GM04504 (cell line): ENCODE data around the gene EIF3CL.
"Not testable (repeated sequence)": the region's sequence is repeated elsewhere in the genome, so short reads cannot be mapped to it uniquely, and the experiment has no call there.

Experiments used
- DNase-seq: peaks from one replicate; pipeline ENCODE4 v3.0.0-alpha.2; 2012; ENCODE audit warnings: low read depth

EIF3CL gene, protein sequence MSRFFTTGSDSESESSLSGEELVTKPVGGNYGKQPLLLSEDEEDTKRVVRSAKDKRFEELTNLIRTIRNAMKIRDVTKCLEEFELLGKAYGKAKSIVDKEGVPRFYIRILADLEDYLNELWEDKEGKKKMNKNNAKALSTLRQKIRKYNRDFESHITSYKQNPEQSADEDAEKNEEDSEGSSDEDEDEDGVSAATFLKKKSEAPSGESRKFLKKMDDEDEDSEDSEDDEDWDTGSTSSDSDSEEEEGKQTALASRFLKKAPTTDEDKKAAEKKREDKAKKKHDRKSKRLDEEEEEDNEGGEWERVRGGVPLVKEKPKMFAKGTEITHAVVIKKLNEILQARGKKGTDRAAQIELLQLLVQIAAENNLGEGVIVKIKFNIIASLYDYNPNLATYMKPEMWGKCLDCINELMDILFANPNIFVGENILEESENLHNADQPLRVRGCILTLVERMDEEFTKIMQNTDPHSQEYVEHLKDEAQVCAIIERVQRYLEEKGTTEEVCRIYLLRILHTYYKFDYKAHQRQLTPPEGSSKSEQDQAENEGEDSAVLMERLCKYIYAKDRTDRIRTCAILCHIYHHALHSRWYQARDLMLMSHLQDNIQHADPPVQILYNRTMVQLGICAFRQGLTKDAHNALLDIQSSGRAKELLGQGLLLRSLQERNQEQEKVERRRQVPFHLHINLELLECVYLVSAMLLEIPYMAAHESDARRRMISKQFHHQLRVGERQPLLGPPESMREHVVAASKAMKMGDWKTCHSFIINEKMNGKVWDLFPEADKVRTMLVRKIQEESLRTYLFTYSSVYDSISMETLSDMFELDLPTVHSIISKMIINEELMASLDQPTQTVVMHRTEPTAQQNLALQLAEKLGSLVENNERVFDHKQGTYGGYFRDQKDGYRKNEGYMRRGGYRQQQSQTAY

DNA sequence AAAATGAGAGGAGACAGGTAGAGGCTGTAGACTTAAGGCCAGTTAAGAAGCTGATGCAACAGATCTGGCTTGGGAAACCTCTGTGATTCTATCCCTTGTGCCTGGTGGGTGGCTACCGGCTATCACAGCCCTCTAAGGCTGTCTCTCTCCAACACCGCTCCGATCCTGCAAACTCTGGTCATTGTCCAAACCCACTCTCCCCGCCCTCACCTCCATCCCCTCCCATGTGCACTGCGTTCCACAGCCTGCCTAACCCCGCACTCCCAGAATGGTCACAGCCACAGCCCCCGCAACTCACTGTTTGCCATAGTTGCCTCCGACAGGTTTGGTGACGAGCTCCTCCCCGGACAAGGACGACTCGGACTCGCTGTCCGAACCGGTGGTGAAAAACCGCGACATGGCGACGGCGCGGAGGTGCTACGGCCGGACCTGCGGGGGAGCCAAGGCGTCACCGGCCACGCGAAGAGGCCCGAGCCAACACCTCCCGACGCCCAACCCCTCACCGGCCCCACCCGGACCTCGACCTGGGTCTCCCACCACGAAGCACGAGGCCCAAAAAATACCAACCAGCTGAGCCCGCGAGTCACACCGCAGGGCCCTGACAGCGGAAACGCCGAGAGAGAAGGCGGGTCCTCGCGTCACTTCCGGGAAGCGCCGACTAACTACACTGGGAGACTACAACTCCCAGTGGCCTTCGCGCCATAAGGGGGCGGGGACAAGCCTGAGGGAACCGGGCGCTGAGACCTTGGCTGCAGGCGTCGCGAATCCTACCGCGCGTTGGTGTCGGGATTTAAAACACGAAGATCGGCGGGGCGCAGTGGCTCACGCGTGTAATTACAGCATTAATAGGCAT, at the start of gene EIF3CL:
Gene EIF3CL (minus strand): TSS at position 622 of the 853 bp plus-strand sequence. CDS start 223 bp downstream, at position 399.
- not testable (repeated sequence) for DNase-seq

DNA sequence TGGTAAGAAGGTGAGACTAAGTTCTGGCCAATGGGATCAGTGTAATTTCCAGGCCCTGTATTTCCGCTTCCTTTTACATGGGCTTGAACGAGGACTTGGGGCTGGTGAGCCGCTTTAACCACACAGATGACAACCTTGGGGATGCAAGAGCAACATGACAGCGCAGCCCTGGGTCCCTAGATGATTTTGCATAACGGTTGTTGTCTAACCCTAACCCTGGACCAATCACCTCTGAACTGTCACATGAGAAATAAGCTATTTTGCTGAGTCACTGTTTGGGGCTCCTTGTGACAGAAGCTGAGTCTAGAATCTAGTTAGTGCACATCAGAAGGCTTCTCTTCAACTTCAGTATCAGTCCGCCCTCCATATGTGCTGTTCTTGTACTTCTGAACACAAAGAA, 43.4 kb upstream of the EIF3CL start:
- DNase-seq, result not testable (repeated sequence)

- not testable (repeated sequence) for DNase-seq
Measured at GRCh38 chr16:28446388-28446787, 42.7 kb upstream of the EIF3CL start.

- not testable (repeated sequence) for DNase-seq
Measured at GRCh38 chr16:28443943-28444342, 40.3 kb upstream of the EIF3CL start.

DNA sequence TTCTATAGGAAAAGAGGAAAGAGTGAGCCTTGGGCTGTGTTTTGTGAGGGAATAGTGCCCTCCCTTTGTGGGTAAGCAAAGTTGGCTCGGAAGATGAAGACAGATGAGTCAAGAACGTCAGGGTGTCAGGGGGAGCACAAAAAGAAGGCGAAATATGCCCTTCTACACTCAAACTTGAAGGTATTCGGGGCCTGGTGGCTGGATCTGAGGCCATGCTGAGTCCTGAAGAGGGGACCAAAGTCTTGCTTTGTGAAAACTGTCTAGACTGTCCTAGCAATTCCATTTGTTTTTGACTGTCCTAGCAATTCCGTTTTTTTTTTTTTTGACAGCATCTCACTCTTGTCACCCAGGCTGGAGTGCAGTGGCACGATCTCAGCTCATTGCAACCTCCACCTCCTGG, 35.3 kb upstream of the EIF3CL start:
- DNase-seq, result not testable (repeated sequence)

DNA sequence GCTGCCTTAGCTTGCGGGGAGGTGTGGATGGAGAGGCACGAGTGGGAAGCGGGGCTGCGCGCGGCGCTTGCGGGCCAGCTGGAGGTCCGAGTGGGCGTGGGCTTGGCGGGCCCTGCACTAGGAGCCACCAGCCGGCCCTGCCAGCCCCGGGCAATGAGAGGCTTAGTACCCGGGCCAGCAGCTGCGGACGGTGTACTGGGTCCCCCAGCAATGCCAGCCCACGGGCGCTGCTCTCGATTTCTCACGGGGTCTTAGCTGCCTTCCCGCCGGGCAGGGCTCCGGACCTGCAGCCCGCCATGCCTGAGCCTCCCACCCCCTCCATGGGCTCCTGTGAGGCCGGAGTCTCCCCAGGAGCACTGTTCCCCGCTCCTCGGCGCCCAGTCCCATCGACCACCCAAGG, 31.7 kb upstream of the EIF3CL start:
- not testable (repeated sequence) for DNase-seq

GRCh38 chr16:28426060-28426680, 22.5 kb upstream of the EIF3CL start:
- not testable (repeated sequence) for DNase-seq

- DNase-seq, result not testable (repeated sequence)
Measured at GRCh38 chr16:28421071-28421750, 17.6 kb upstream of the EIF3CL start.

DNA sequence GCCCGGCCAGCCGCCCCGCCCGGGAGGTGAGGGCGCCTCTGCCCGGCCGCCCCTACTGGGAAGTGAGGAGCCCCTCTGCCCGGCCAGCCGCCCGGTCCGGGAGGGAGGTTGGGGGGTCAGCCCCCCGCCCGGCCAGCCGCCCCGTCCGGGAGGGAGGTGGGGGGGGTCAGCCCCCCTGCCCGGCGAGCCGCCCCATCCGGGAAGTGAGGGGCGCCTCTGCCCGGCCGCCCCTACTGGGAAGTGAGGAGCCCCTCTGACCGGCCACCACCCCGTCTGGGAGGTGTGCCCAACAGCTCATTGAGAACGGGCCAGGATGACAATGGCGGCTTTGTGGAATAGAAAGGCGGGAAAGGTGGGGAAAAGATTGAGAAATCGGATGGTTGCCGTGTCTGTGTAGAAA, 13.4 kb upstream of the EIF3CL start:
- DNase-seq, result not testable (repeated sequence)

DNA sequence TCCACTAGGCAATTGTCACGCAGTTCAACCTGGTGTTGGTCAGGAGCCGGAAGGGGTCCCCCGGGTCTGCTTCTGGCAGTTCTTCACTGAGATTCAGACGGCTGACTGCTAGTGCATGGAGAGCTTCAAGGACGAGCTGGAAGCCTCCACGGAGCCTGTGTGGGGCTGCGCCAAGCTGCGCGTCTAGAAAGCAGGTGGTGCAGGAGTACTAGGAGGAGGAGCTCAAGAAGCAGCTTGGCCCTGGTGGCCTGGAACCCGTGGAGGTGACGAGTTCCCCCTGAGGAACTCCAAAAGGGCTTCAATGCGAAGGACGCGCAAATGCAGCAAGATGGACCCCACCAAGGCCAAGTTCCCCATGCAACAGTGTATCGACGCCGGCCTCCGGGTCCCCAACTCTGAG, 10.9 kb upstream of the EIF3CL start:
- DNase-seq, result not testable (repeated sequence)

DNA sequence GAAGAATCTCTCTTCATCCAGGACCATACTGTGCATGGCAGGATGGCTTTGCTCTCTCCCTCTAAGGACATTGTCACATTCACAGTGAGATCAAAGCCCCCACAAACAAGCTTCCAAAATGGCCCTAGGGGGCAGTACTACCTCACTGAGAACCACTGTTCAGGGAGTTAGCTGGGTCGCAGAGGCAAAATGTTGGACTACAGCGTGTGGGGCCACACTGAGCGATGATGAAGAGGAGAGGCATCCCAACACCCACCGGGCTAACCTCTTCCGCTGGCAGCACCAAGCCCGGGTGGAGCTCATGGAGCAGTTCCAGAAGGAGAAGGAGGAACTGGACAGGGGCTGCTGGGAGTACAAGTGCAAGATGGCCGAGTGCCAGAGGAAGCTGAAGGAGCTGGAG, 9.9 kb upstream of the EIF3CL start:
- DNase-seq, result not testable (repeated sequence)

- DNase-seq, result not testable (repeated sequence)
Measured at GRCh38 chr16:28392054-28392453, 11.6 kb downstream of the EIF3CL start.

DNA sequence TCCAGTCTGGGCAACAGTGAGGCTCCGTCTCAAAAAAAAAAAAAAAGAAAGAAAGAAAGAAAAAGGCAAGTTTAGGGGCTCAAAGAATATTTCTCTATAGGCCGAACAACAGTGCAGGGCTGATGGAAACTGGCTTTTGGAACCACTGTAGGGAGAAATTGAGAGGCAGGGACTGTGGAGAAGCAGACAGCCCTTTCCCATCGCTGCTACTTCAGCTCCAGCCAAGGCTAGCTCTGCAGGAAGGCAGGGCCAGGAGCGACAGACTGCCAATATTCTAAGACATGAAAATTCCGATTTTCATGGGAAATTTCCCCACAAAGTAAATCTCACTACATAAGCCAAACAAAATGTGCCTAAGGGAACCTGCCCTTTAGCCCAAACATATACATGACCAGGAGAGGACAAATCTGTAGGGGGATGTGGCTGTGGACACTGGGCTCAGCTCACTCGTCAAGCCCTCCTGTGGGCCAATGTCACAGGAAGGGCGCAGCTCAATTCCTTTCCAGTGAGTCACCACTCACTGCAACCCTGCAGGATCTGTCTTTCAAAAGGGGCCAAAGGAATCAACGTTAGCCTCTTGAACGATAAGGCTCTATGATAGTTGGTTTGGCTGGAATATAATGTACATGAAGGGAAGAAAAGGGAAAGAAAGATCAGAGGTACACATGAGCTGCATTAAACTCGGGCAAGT, 21.3 kb downstream of the EIF3CL start:
- DNase-seq, result not testable (repeated sequence)

DNA sequence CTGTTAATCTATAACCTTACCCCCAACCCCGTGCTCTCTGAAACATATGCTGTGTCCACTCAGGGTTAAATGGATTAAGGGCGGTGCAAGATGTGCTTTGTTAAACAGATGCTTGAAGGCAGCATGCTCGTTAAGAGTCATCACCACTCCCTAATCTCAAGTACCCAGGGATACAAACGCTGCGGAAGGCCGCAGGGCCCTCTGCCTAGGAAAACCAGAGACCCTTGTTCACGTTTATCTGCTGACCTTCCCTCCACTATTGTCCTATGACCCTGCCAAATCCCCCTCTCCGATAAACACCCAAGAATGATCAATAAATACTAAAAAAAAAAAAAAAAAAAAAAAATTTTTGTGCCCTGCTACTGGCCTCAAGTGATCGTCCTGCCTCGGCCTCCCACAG, 25.8 kb downstream of the EIF3CL start:
- not testable (repeated sequence) for DNase-seq

DNA sequence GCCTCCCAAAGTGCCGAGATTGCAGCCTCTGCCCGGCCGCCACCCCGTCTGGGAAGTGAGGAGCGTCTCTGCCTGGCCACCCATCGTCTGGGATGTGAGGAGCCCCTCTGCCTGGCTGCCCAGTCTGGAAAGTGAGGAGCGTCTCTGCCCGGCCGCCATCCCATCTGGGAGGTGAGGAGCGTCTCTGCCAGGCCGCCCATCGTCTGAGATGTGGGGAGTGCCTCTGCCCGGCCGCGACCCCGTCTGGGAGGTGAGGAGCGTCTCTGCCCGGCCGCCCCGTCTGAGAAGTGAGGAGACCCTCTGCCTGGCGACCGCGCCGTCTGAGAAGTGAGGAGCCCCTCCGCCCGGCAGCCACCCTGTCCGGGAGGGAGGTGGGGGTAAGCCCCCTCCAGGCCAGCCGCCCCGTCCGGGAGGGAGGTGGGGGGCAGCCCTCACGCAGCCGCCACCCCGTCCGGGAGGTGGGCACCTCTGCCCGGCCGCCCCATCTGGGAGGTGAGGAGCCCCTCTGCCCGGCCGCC, 26.5 kb downstream of the EIF3CL start:
- not testable (repeated sequence) for DNase-seq

GRCh38 chr16:28375115-28375514, 28.5 kb downstream of the EIF3CL start:
- not testable (repeated sequence) for DNase-seq

GRCh38 chr16:28374281-28374680, 29.4 kb downstream of the EIF3CL start:
- DNase-seq, result not testable (repeated sequence)

DNA sequence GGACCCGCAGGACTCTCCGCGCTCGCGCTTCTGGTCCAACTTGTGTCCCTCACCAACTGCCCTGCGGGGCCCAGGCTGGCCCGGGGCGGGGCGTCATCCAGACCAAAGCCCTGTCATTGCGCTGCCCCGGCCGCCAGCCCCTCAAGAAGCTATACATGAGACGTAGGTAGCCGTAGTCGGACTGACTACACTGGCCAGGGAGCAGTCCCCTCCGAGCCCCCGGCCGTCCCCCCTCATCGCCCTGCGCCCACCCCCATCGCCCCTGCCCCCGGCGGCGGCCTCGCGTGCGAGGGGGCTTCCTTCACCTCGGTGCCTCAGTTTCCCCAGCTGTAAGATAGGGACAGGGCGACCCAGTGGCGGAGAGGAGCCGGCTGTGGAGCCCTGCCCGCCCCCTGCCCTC, 35.7 kb downstream of the EIF3CL start:
- not testable (repeated sequence) for DNase-seq

- DNase-seq, result not testable (repeated sequence)
Measured at GRCh38 chr16:28364268-28365173, 39.1 kb downstream of the EIF3CL start.
